GM18858 (cell line): ENCODE results near the gene CSGALNACT2.

Experiments used
- ATAC-seq: cut with Tn5 transposase; IDR thresholded peaks from one replicate; pipeline ENCODE4 v1.9.1; 2021; ENCODE audit not compliant: unreplicated experiment

The CSGALNACT2 gene

DNA sequence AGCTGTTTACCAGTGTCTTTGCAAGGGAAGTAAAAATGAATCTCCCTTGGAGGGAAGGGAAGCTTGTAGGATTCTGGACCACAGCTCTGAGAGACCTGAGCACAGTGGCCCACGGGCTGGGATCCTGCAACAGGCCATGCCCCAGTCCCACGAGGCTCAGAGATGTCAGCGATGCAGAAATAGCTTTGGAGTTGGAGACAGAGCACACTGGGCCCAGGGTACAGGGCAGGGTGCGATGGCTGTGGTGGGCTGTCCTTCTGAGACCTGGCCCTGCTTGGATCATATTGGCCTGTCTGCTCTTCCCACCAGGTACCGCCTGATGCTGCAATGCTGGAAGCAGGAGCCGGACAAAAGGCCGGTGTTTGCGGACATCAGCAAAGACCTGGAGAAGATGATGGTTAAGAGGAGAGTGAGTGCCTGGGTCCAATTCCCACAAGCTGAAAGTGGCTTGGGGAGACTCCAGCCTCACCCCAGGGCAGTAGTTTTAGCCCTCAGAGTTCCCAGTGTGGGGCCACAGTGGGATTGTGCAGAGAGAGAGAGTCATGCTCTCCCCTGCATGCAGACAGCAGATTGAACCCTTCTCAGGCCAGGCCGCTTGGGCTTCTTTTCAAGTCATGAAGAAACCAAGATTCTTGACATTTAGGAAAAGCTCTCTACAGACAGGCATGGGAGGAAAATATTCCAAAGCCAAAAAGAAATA is 13.5 kb upstream of the CSGALNACT2 start:
- no peak for ATAC-seq

DNA sequence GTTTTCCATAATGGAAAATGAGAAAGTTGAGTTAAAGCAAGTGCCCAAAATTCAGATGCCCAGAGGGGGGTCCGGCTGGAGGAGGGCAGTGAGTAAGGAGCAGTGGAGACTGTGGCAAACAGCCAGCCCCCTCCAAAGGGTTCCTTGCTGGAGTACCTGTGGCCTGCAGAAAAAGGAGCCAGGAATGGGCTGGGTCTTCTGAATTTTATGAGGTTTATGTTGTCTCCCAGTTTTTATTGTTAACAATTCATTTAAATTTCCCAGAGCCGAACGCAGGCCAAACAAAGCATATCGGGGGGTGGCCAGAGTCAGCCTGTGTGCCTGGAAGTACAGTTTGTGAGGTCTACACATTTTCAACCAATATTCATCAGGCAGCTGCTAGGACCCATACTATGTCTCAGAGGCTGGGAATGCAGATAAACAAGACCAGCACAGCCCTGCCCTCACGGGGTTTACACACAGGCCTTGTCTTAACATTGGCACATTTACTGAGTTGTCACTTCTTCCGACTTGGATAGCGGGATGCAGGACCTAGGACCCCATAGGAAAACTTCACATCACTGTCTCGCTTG is 12.9 kb upstream of the CSGALNACT2 start:
- ATAC-seq: no peak

DNA sequence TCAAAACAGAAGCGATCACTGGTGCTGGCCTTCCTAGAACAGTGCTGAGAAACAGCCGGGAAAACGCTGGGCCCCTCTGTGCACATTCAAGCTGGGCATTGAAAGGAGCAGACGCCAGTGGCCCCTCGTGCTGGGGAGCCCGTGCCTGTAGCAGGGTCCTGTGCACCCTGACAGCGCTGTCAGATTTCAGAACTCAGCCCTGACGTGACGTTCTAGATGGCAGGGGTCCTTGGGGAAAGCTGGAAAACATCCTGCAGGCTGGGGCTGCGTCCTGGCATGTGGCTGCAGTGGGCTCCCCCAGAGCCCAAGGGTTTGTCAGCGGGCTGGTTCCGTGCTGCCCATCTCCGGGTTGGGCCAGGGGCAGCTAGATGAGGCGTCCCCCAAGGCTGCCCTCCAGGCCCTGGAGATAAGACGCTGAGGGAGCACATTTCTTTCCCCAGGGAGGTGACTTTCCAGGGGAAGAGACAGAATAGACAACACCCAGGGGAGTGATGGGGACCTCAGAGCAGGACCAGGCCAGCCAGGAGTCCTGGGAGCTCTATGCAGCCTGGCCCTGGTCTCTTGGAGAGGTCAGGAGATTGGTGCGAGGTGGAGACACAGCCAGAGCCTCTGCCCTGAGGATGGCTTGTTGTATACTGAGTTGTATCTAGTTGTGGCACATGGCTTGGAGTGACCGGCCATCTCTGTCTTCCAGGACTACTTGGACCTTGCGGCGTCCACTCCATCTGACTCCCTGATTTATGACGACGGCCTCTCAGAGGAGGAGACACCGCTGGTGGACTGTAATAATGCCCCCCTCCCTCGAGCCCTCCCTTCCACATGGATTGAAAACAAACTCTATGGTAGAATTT is 12.1 kb upstream of the CSGALNACT2 start:
- no peak for ATAC-seq

GRCh38 chr10:43126759-43127424 is 11.4 kb upstream of the CSGALNACT2 start:
- no peak for ATAC-seq

GRCh38 chr10:43127442-43127841 is 10.8 kb upstream of the CSGALNACT2 start:
- no peak for ATAC-seq

DNA sequence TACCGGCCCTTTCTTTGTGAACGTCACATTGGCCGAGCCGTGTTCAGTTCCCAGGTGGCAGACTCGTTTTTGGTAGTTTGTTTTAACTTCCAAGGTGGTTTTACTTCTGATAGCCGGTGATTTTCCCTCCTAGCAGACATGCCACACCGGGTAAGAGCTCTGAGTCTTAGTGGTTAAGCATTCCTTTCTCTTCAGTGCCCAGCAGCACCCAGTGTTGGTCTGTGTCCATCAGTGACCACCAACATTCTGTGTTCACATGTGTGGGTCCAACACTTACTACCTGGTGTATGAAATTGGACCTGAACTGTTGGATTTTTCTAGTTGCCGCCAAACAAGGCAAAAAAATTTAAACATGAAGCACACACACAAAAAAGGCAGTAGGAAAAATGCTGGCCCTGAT is 9.9 kb upstream of the CSGALNACT2 start:
- ATAC-seq: no peak

GRCh38 chr10:43128958-43129706 is 9.1 kb upstream of the CSGALNACT2 start:
- peak; percentile 89 for ATAC-seq

DNA sequence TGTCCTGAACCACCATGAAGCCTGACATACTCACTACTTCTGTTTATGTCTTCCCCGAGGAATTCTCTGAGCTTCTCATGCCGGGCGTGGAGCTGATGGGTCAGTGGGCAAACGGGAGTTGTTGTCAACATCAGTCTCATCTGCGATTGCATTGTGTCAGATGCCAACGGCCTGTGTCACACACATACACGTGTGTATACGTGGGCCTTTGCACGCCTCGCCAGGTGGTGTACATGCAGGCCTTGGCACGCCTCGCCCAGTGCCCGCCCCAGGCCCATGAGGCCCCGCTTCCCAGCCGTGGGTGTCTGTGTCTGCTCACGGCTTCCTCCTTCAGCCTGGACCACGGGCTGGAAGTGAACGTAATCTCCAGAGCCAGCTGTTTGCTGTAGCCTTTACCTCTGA is 7.5 kb upstream of the CSGALNACT2 start:
- ATAC-seq: no peak

GRCh38 chr10:43131256-43131655 is 7.0 kb upstream of the CSGALNACT2 start:
- no peak for ATAC-seq

DNA sequence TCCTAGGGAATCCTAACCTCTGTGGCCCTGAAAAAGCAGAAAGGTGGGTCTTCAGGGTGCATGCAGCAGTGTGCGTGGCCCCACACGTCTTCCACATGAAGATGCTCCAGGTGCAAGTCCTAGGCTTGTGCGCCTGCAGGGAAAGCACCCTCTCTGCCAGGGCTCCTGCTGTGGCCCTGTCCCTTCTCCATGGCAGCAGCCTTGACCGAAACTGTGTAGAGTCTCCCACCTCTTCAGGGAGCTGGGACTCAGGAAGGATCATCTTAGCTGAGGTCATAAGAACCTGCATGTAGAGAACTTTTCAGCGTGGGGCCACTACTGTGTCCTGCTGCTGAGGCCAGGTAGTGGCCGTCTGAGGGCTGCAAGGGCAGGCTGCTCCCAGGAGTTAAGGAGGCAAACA is 6.3 kb upstream of the CSGALNACT2 start:
- ATAC-seq: no peak

GRCh38 chr10:43132867-43133787 is 5.1 kb upstream of the CSGALNACT2 start:
- no peak for ATAC-seq

DNA sequence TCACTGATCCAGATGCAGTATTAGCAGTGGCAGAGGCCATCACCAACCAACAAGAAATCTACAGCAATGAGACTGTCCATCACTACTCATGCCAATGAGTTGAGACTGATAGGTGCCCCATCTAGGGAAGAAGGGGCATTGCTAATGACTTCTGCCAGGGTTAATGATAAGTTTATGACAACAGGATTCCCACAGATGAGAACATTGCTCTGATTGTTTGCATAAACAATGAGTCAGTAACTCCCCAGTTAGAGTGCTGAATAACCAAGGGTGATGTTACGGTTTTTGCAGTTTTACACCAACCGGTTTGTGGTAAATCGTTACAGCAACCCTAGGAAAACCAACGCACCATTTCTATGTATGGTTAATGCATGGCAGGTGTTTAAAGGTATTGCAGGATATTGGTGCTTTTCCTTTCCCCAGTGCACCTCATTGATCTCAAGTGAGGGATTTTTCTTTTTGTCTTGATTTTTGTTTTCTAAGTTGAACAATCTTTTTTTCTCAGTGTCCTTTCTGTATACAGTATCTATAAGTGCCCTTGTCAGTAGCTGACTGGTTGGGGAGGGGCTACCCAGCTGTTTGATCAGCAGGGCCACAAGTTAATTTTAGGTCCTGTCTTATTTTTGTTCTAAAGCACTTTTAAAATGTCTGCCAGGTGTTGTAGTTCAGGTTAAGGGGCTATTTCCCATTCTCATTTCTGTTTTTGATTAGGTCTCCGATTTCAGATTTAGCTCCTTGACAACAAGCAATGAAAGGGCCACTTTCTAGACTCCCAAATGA is 3.9 kb upstream of the CSGALNACT2 start:
- ATAC-seq: no peak

- no peak for ATAC-seq
These were observed 3.2 kb upstream of the CSGALNACT2 start for GRCh38 chr10:43135064-43135463.

DNA sequence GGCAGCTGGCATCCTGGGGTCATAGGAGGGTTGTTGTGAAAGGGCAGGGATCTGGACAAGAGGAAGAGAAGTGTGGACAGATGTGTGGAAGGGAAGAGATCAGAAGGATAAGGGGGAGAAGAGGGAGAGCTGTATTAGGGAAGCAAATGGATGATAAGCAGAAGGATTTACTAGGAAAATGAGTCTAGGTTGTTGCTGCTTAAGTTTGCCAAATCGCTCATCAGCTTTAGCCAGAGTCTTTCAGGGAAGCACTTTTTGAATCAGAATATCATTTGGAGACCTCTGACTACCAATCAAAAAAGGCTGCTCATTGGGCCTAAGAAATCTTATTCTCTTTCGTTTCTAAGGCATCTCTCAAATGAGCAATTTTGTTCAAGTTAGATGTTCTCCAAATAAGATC is 2.6 kb upstream of the CSGALNACT2 start:
- ATAC-seq: no peak

- no peak for ATAC-seq
These were observed 1.8 kb upstream of the CSGALNACT2 start for GRCh38 chr10:43136432-43136831.

- ATAC-seq: no peak
These were observed 1.1 kb upstream of the CSGALNACT2 start for GRCh38 chr10:43136995-43137716.

- no peak for ATAC-seq
These were observed 576 bp upstream of the CSGALNACT2 start for GRCh38 chr10:43137717-43138020.

DNA sequence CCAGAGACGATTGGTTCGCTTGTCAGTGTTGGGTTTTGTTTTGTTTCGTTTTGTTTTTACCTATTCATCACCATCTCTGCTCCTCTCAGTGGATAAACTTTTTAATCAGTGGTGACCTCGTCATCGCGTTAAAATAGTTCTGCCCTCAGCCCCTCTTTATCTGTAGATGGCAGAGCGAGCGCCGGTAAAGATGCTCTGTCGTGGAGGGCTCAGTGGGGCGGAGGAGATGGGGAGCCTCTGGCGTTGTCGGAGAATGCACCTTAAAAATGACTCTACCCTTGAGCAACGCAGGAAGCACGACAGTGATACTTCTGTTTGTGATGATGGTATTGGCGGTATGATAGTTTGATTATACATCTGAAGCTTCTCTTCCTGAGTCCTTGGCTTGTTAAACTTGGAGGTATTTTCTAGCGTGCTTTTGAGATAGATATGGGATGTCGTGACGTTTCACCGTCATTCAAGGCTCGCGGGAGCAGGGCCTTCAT is 554 bp downstream of the CSGALNACT2 start:
- ATAC-seq: peak; percentile 12
